ENCODE data around the gene ECHDC3.
"Not testable (repeated sequence)": the region's sequence is repeated elsewhere in the genome, so short reads cannot be mapped to it uniquely, and the experiment has no call there.

Gene ECHDC3

GRCh38 chr10:11707624-11708350 lies 34.4 kb upstream of the ECHDC3 start:
- no peak overlapping the region for H2AFZ ChIP-seq (ENCODE audit: low read length)
- H2BK12ac ChIP-seq (ENCODE audit: low read length): no peak overlapping the region
- no peak overlapping the region for H2BK120ac ChIP-seq (ENCODE audit: low read depth, low read length)
- H3K14ac ChIP-seq (ENCODE audit: low read length): no peak overlapping the region
- H3K9me3 ChIP-seq (replicated peaks in 1 of 2; ENCODE audit: control insufficient read depth in 2 of 2, insufficient read depth in 1 of 2, low read depth in 1 of 2, low read length in 2 of 2): no peaks in the 10 kb centered on the region
- no peak overlapping the region for H2BK5ac ChIP-seq (ENCODE audit: low read length)
- H3K4me1 ChIP-seq (ENCODE audit: control insufficient read depth in 2 of 2, insufficient read depth in 1 of 2, low read depth in 1 of 2, low read length in 2 of 2): peaks cover 0 to 9% of the 10 kb centered on the region in 2 donors
- H3K18ac ChIP-seq (ENCODE audit: low read length): peak overlapping the region; percentile 28
- H3K4me2 ChIP-seq (ENCODE audit: insufficient read depth, low read length, poor library complexity, severe bottlenecking): no peak overlapping the region
- no peak overlapping the region for H3K4ac ChIP-seq (ENCODE audit: low read length)
- no CpG with 5 or more reads among the region's 16 CpGs for WGBS, 2 donors (ENCODE audit: extremely low coverage in 2 of 2, insufficient read length in 2 of 2, insufficient replicate concordance in 1 of 2)
- DNase-seq (ENCODE audit: low spot score): no peak
- peak overlapping the region; percentile 39 for H2BK15ac ChIP-seq (ENCODE audit: low read length)
- H4K91ac ChIP-seq (ENCODE audit: low read depth, low read length, poor library complexity): no peak overlapping the region
- H3K27me3 ChIP-seq (ENCODE audit: control insufficient read depth in 3 of 3, insufficient read depth in 3 of 3, low read depth in 1 of 3, low read length in 3 of 3): no peaks in the 10 kb centered on the region
- H2AK5ac ChIP-seq (ENCODE audit: low read depth, low read length): peak overlapping the region; percentile 31
- no peak overlapping the region for H3K4me3 ChIP-seq (ENCODE audit: low read length in 2 of 2)
- H3K23ac ChIP-seq (ENCODE audit: low read depth, low read length, poor library complexity): no peak overlapping the region
- no peak overlapping the region for H3K9ac ChIP-seq (ENCODE audit: low read depth, low read length, poor library complexity)
- H3K27ac ChIP-seq (replicated peaks; ENCODE audit: low read length): no peak overlapping the region
- no peaks in the 10 kb centered on the region for H3K36me3 ChIP-seq (replicated peaks in 1 of 2; ENCODE audit: control insufficient read depth in 2 of 2, insufficient read depth in 2 of 2, low read length in 2 of 2)
- no peak overlapping the region for H4K8ac ChIP-seq (ENCODE audit: low read depth, low read length)
- H3K79me1 ChIP-seq (ENCODE audit: low read depth, low read length): no peaks in the 10 kb centered on the region

- H3K36me3 ChIP-seq (replicated peaks in 1 of 2; ENCODE audit: control insufficient read depth in 2 of 2, insufficient read depth in 2 of 2, low read length in 2 of 2); H2BK120ac ChIP-seq (ENCODE audit: low read depth, low read length); H4K8ac ChIP-seq (ENCODE audit: low read depth, low read length); H3K9me3 ChIP-seq (replicated peaks in 1 of 2; ENCODE audit: control insufficient read depth in 2 of 2, insufficient read depth in 1 of 2, low read depth in 1 of 2, low read length in 2 of 2); H3K27ac ChIP-seq (replicated peaks; ENCODE audit: low read length); H3K4me3 ChIP-seq (ENCODE audit: low read length in 2 of 2); H2BK5ac ChIP-seq (ENCODE audit: low read length); H2BK12ac ChIP-seq (ENCODE audit: low read length); H3K9ac ChIP-seq (ENCODE audit: low read depth, low read length, poor library complexity); H2AK5ac ChIP-seq (ENCODE audit: low read depth, low read length); H2BK15ac ChIP-seq (ENCODE audit: low read length); H3K14ac ChIP-seq (ENCODE audit: low read length); H3K27me3 ChIP-seq (ENCODE audit: control insufficient read depth in 3 of 3, insufficient read depth in 3 of 3, low read depth in 1 of 3, low read length in 3 of 3); H3K4me2 ChIP-seq (ENCODE audit: insufficient read depth, low read length, poor library complexity, severe bottlenecking); H3K18ac ChIP-seq (ENCODE audit: low read length); H3K23ac ChIP-seq (ENCODE audit: low read depth, low read length, poor library complexity); H2AFZ ChIP-seq (ENCODE audit: low read length); H3K79me1 ChIP-seq (ENCODE audit: low read depth, low read length); H3K4ac ChIP-seq (ENCODE audit: low read length); DNase-seq (ENCODE audit: low spot score); H4K91ac ChIP-seq (ENCODE audit: low read depth, low read length, poor library complexity): not testable (repeated sequence)
- no CpG with 5 or more reads among the region's 6 CpGs for WGBS, 2 donors (ENCODE audit: extremely low coverage in 2 of 2, insufficient read length in 2 of 2, insufficient replicate concordance in 1 of 2)
- H3K4me1 ChIP-seq (ENCODE audit: control insufficient read depth in 2 of 2, insufficient read depth in 1 of 2, low read depth in 1 of 2, low read length in 2 of 2): peaks cover 6 to 13% of the 10 kb centered on the region in 2 donors
Measured at GRCh38 chr10:11708801-11709200, 33.4 kb upstream of the ECHDC3 start.

GRCh38 chr10:11712744-11713143 lies 29.4 kb upstream of the ECHDC3 start:
- H3K4ac ChIP-seq (ENCODE audit: low read length): no peak overlapping the region
- H3K18ac ChIP-seq (ENCODE audit: low read length): no peak overlapping the region
- H3K4me3 ChIP-seq (ENCODE audit: low read length in 2 of 2): no peak overlapping the region
- no peak overlapping the region for H4K8ac ChIP-seq (ENCODE audit: low read depth, low read length)
- H3K23ac ChIP-seq (ENCODE audit: low read depth, low read length, poor library complexity): no peak overlapping the region
- no peak overlapping the region for H2AK5ac ChIP-seq (ENCODE audit: low read depth, low read length)
- no peak overlapping the region for H2BK15ac ChIP-seq (ENCODE audit: low read length)
- no peaks in the 10 kb centered on the region for H3K79me1 ChIP-seq (ENCODE audit: low read depth, low read length)
- H2AFZ ChIP-seq (ENCODE audit: low read length): peak overlapping the region; percentile 70
- no peaks in the 10 kb centered on the region for H3K36me3 ChIP-seq (replicated peaks in 1 of 2; ENCODE audit: control insufficient read depth in 2 of 2, insufficient read depth in 2 of 2, low read length in 2 of 2)
- H2BK120ac ChIP-seq (ENCODE audit: low read depth, low read length): no peak overlapping the region
- peaks cover 0 to 2% (median 0%) of the 10 kb centered on the region in 3 experiments for H3K27me3 ChIP-seq (ENCODE audit: control insufficient read depth in 3 of 3, insufficient read depth in 3 of 3, low read depth in 1 of 3, low read length in 3 of 3)
- H3K14ac ChIP-seq (ENCODE audit: low read length): no peak overlapping the region
- H3K4me1 ChIP-seq (ENCODE audit: control insufficient read depth in 2 of 2, insufficient read depth in 1 of 2, low read depth in 1 of 2, low read length in 2 of 2): peaks cover 5 to 6% of the 10 kb centered on the region in 2 donors
- no CpG with 5 or more reads among the region's 7 CpGs for WGBS, 2 donors (ENCODE audit: extremely low coverage in 2 of 2, insufficient read length in 2 of 2, insufficient replicate concordance in 1 of 2)
- no peak overlapping the region for H4K91ac ChIP-seq (ENCODE audit: low read depth, low read length, poor library complexity)
- H2BK12ac ChIP-seq (ENCODE audit: low read length): no peak overlapping the region
- no peak overlapping the region for H3K4me2 ChIP-seq (ENCODE audit: insufficient read depth, low read length, poor library complexity, severe bottlenecking)
- no peak for DNase-seq (ENCODE audit: low spot score)
- H2BK5ac ChIP-seq (ENCODE audit: low read length): no peak overlapping the region
- no peak overlapping the region for H3K27ac ChIP-seq (replicated peaks; ENCODE audit: low read length)
- peaks cover 0 to 4% of the 10 kb centered on the region in 2 donors for H3K9me3 ChIP-seq (replicated peaks in 1 of 2; ENCODE audit: control insufficient read depth in 2 of 2, insufficient read depth in 1 of 2, low read depth in 1 of 2, low read length in 2 of 2)
- H3K9ac ChIP-seq (ENCODE audit: low read depth, low read length, poor library complexity): no peak overlapping the region

- H3K18ac ChIP-seq (ENCODE audit: low read length): no peak overlapping the region
- H2AK5ac ChIP-seq (ENCODE audit: low read depth, low read length): no peak overlapping the region
- H3K14ac ChIP-seq (ENCODE audit: low read length): no peak overlapping the region
- peak overlapping the region; percentile 70 for H2AFZ ChIP-seq (ENCODE audit: low read length)
- no peak overlapping the region for H2BK120ac ChIP-seq (ENCODE audit: low read depth, low read length)
- no peak overlapping the region for H4K8ac ChIP-seq (ENCODE audit: low read depth, low read length)
- WGBS, 2 donors (ENCODE audit: extremely low coverage in 2 of 2, insufficient read length in 2 of 2, insufficient replicate concordance in 1 of 2): no CpG with 5 or more reads among the region's 15 CpGs
- H3K4me1 ChIP-seq (ENCODE audit: control insufficient read depth in 2 of 2, insufficient read depth in 1 of 2, low read depth in 1 of 2, low read length in 2 of 2): peaks cover 5 to 6% of the 10 kb centered on the region in 2 donors
- peaks cover 0 to 2% (median 0%) of the 10 kb centered on the region in 3 experiments for H3K27me3 ChIP-seq (ENCODE audit: control insufficient read depth in 3 of 3, insufficient read depth in 3 of 3, low read depth in 1 of 3, low read length in 3 of 3)
- H3K23ac ChIP-seq (ENCODE audit: low read depth, low read length, poor library complexity): no peak overlapping the region
- H3K4me3 ChIP-seq (ENCODE audit: low read length in 2 of 2): no peak overlapping the region
- no peak overlapping the region for H4K91ac ChIP-seq (ENCODE audit: low read depth, low read length, poor library complexity)
- no peak overlapping the region for H3K9ac ChIP-seq (ENCODE audit: low read depth, low read length, poor library complexity)
- H3K27ac ChIP-seq (replicated peaks; ENCODE audit: low read length): no peak overlapping the region
- H3K4me2 ChIP-seq (ENCODE audit: insufficient read depth, low read length, poor library complexity, severe bottlenecking): no peak overlapping the region
- no peak overlapping the region for H2BK15ac ChIP-seq (ENCODE audit: low read length)
- H3K79me1 ChIP-seq (ENCODE audit: low read depth, low read length): no peaks in the 10 kb centered on the region
- H2BK5ac ChIP-seq (ENCODE audit: low read length): no peak overlapping the region
- H3K9me3 ChIP-seq (replicated peaks in 1 of 2; ENCODE audit: control insufficient read depth in 2 of 2, insufficient read depth in 1 of 2, low read depth in 1 of 2, low read length in 2 of 2): peaks cover 0 to 4% of the 10 kb centered on the region in 2 donors
- DNase-seq (ENCODE audit: low spot score): no peak
- H3K36me3 ChIP-seq (replicated peaks in 1 of 2; ENCODE audit: control insufficient read depth in 2 of 2, insufficient read depth in 2 of 2, low read length in 2 of 2): no peaks in the 10 kb centered on the region
- no peak overlapping the region for H2BK12ac ChIP-seq (ENCODE audit: low read length)
- no peak overlapping the region for H3K4ac ChIP-seq (ENCODE audit: low read length)
Measured at GRCh38 chr10:11713186-11713743, 28.9 kb upstream of the ECHDC3 start.

Data from neuronal stem cell (in vitro differentiated cells).